Endothelial cell (in vitro differentiated cells): ENCODE data around the gene LRRC39. TPM values are rescaled to one million over a fixed set of nuclear protein-coding genes. Genes with fewer than 3 reads are reported as not detected.

Experiments used
- DNase-seq: peaks from one replicate; pipeline ENCODE4 v3.0.0; 2021; ENCODE audit warnings: low spot score
- H3K27ac Mint-ChIP-seq: one replicate; pipeline ENCODE4 v1.8.0; 2021; ENCODE audit warnings: mixed read lengths, inconsistent platforms; ENCODE audit not compliant: unreplicated experiment
- H3K27me3 Mint-ChIP-seq: one replicate; pipeline ENCODE4 v1.8.0; 2021; ENCODE audit warnings: mild to moderate bottlenecking, moderate library complexity, mixed read lengths, inconsistent platforms; ENCODE audit not compliant: unreplicated experiment
- H3K36me3 Mint-ChIP-seq: one replicate; pipeline ENCODE4 v1.8.0; 2021; ENCODE audit warnings: mild to moderate bottlenecking, low read depth, mixed read lengths, inconsistent platforms; ENCODE audit not compliant: unreplicated experiment
- H3K4me1 Mint-ChIP-seq: one replicate; pipeline ENCODE4 v1.8.0; 2021; ENCODE audit warnings: mild to moderate bottlenecking, mixed read lengths, inconsistent platforms; ENCODE audit not compliant: unreplicated experiment
- H3K4me3 Mint-ChIP-seq: one replicate; pipeline ENCODE4 v1.8.0; 2021; ENCODE audit warnings: mild to moderate bottlenecking, mixed read lengths, inconsistent platforms; ENCODE audit not compliant: unreplicated experiment
- H3K9me3 Mint-ChIP-seq: one replicate; pipeline ENCODE4 v1.8.0; 2021; ENCODE audit warnings: mixed read lengths, inconsistent platforms; ENCODE audit not compliant: unreplicated experiment
- total RNA-seq: library from RNA; stranded (reverse); fragmentation: NEBNext Ultra II Directional; extraction: Animal tissue kit (Norgen Biotek cat#: 25700); gene quantifications from one replicate; pipeline ENCODE4 v1.2.1, GENCODE V29; 2021; ENCODE audit not compliant: unreplicated experiment
- TF ChIP-seq, protein P1 (sequence below): fragments of 200-600 bp; sonication (generic); IDR thresholded peaks from one replicate; pipeline ENCODE4 v1.5.0; 2021; ENCODE audit warnings: antibody characterized with exemption; ENCODE audit not compliant: unreplicated experiment

Gene LRRC39
- total RNA-seq, 1 donor from 2014 or later = 0.64 TPM

DNA sequence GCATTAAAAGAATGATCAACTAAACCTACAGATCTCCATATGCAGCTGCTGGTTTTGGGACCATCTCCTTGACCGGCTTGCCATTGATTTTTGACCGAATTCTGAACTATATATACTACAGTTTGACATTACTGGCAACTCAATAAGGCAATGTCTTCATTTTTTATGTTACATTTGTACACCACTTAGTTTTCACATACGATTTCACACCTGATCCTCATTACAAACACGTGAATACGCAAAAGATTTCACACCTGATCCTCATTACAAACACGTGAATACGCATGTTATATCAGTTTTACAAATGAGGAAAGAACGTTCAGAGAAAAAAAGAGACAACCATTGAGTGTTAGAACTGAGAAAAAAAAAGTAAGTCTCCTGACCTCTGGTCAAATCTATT, 46.4 kb downstream of the LRRC39 start:
- Mint-ChIP-seq H3K4me1 (peaks cover 10% of the 10 kb centered on the region), H3K27me3 (peaks cover 6% of the 10 kb centered on the region), H3K9me3 (no peaks in the 10 kb centered on the region), H3K36me3 (no peaks in the 10 kb centered on the region), H3K4me3 (peak overlapping the region; percentile 99), H3K27ac (no peak overlapping the region)
- TF ChIP-seq, protein P1, sequence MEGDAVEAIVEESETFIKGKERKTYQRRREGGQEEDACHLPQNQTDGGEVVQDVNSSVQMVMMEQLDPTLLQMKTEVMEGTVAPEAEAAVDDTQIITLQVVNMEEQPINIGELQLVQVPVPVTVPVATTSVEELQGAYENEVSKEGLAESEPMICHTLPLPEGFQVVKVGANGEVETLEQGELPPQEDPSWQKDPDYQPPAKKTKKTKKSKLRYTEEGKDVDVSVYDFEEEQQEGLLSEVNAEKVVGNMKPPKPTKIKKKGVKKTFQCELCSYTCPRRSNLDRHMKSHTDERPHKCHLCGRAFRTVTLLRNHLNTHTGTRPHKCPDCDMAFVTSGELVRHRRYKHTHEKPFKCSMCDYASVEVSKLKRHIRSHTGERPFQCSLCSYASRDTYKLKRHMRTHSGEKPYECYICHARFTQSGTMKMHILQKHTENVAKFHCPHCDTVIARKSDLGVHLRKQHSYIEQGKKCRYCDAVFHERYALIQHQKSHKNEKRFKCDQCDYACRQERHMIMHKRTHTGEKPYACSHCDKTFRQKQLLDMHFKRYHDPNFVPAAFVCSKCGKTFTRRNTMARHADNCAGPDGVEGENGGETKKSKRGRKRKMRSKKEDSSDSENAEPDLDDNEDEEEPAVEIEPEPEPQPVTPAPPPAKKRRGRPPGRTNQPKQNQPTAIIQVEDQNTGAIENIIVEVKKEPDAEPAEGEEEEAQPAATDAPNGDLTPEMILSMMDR = no peak
- no peak for DNase-seq

DNA sequence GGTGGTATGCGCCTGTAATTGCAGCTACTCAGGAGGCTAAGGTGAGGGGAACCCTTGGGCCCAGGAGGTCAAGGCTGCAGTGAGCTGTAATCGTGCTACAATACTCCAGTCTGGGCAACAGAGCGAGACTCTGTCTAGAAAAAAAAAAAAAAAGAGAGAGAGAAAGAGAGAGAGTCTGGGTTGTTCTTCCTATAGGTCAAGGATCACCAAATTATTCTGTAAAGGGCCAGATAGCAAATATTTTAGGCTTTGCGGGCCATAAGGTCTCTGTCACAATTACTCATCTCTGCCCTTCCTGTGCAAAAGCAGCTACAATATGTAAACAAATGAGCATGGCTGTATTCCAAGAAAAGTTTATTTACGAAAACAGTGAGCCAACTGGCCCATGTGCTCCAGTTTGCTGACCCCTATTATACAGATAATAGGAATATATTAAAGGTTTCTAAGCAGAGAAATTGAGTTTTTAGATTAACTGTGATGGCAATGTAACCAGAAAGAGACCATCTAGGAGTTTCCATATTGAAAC, 47.4 kb downstream of the LRRC39 start:
- Mint-ChIP-seq H3K27ac (no peak overlapping the region), H3K27me3 (peaks cover 6% of the 10 kb centered on the region), H3K9me3 (no peaks in the 10 kb centered on the region), H3K4me1 (peaks cover 10% of the 10 kb centered on the region), H3K4me3 (no peak overlapping the region), H3K36me3 (no peaks in the 10 kb centered on the region)
- no peak for DNase-seq
- TF ChIP-seq, protein P1 = no peak

DNA sequence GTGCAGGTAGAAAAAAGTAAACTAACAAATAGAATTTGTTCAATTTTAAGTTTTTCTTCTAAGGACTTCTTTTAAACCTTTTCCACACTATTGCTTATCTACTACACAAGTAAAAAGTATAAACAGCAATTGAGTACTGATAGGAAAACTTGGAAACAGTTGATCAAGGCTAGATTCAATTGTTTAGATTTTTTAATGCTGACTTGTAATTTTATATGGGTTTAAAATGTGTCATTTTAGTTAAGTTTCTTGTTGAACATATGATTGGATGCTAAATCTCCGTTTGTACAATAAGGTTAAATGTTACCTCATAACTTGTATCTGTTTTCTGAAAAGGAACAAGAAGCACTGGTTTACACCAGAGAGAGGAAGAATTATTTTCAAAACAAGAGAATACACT, 50.8 kb downstream of the LRRC39 start:
- Mint-ChIP-seq H3K4me1 (no peaks in the 10 kb centered on the region), H3K9me3 (no peaks in the 10 kb centered on the region), H3K4me3 (no peak overlapping the region), H3K27me3 (peaks cover 2% of the 10 kb centered on the region), H3K36me3 (no peaks in the 10 kb centered on the region), H3K27ac (no peak overlapping the region)
- DNase-seq = no peak
- TF ChIP-seq, protein P1 = no peak

DNA sequence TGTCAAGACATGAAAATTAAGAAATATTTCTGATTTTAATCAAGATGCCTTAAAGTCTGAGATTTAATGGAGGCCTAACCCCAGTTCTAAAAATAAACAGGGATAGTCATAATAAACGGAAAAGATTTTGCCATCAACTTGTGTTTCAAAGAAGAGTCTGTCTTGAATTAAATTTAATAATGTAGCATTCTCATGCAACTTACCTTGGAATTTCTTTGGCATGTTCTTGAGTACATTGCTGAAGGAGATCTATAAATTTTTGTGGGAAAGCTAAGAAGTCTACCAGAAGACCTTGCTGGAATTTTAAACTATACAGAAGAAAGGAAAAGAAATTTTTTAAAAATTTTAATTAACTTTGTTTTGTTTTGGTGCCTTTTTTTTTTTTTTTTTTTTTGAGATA, 55.9 kb downstream of the LRRC39 start:
- DNase-seq = no peak
- TF ChIP-seq, protein P1 = no peak
- H3K4me1 Mint-ChIP-seq = no peaks in the 10 kb centered on the region
- no peak overlapping the region for H3K27ac Mint-ChIP-seq
- H3K4me3 Mint-ChIP-seq = no peak overlapping the region
- H3K27me3 Mint-ChIP-seq = peaks cover 2% of the 10 kb centered on the region
- H3K9me3 Mint-ChIP-seq = no peaks in the 10 kb centered on the region
- H3K36me3 Mint-ChIP-seq = no peaks in the 10 kb centered on the region

DNA sequence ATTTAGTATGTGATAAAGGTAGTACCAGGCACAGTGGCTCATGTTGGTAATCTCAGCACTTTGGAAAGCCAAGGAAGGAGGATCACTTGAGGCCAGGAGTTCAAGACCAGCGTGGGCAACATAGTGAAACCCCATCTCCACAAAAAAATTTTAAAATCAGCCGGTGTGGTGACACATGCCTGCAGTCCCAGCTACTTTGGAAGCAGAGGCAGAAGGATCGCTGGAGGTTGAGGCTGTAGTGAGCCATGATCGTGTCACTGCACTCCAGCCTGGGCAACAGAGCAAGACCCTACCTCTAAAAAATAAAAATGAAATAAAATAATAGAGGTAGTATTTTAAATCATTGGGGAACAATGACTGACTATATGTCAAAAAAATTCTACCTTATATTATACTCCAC, 62.5 kb downstream of the LRRC39 start:
- no peaks in the 10 kb centered on the region for H3K4me1 Mint-ChIP-seq
- TF ChIP-seq, protein P1 = no peak
- no peaks in the 10 kb centered on the region for H3K27me3 Mint-ChIP-seq
- no peak overlapping the region for H3K27ac Mint-ChIP-seq
- H3K36me3 Mint-ChIP-seq = peaks cover 7% of the 10 kb centered on the region
- no peak for DNase-seq
- no peaks in the 10 kb centered on the region for H3K9me3 Mint-ChIP-seq
- H3K4me3 Mint-ChIP-seq = no peak overlapping the region
